ENCODE measurements around the gene MRPS21.

- TF ChIP-seq CTCF (IDR thresholded peaks at IDR 0.05 in 4 of 5, conservative IDR thresholded peaks at IDR 0.05 in 1 of 5) (no peak), POLR2A (IDR thresholded peaks at IDR 0.05) (no peak)
Observed at GRCh38 chr1:150295476-150295875, 1.8 kb downstream of the MRPS21 start.

Measured in gastrocnemius medialis (tissue), 4 donors.